VCaP (cell line): ENCODE data around the gene NBPF20.
A peak's percentile ranks its signal among the peaks of the same experiment; 100 is the strongest.
"Not testable (repeated sequence)": the region's sequence is repeated elsewhere in the genome, so short reads cannot be mapped to it uniquely, and the experiment has no call there.

ENCODE experiments used
- H3K27ac ChIP-seq: fragments of 450-650 bp; 2 replicates; pipeline ENCODE4 v1.5.1; 2017
- CTCF ChIP-seq: fragments of 450-650 bp; conservative IDR thresholded peaks from 2 replicates; pipeline ENCODE4 v1.5.1; 2017; ENCODE audit warnings: mild to moderate bottlenecking, moderate library complexity

NBPF20 gene, protein sequence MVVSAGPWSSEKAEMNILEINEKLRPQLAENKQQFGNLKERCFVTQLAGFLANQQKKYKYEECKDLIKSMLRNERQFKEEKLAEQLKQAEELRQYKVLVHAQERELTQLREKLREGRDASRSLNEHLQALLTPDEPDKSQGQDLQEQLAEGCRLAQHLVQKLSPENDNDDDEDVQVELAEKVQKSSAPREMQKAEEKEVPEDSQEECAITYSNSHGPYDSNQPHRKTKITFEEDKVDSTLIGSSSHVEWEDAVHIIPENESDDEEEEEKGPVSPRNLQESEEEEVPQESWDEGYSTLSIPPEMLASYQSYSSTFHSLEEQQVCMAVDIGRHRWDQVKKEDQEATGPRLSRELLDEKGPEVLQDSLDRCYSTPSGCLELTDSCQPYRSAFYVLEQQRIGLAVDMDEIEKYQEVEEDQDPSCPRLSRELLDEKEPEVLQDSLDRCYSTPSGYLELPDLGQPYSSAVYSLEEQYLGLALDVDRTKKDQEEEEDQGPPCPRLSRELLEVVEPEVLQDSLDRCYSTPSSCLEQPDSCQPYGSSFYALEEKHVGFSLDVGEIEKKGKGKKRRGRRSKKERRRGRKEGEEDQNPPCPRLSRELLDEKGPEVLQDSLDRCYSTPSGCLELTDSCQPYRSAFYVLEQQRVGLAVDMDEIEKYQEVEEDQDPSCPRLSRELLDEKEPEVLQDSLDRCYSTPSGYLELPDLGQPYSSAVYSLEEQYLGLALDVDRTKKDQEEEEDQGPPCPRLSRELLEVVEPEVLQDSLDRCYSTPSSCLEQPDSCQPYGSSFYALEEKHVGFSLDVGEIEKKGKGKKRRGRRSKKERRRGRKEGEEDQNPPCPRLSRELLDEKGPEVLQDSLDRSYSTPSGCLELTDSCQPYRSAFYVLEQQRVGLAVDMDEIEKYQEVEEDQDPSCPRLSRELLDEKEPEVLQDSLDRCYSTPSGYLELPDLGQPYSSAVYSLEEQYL (N-terminal part only)

GRCh38 chr1:145425436-145426029 lies at the start of gene NBPF20:
Gene NBPF20 (minus strand): TSS chr1:145425603. CDS start chr1:145405272, 20,331 bp downstream.
- peak within 1 kb of the TSS; percentile 75 for H3K27ac ChIP-seq
- TF ChIP-seq CTCF, result no peak

- not testable (repeated sequence) for H3K27ac ChIP-seq
Measured at GRCh38 chr1:145474837-145475368, 49.5 kb upstream of the NBPF20 start.

DNA sequence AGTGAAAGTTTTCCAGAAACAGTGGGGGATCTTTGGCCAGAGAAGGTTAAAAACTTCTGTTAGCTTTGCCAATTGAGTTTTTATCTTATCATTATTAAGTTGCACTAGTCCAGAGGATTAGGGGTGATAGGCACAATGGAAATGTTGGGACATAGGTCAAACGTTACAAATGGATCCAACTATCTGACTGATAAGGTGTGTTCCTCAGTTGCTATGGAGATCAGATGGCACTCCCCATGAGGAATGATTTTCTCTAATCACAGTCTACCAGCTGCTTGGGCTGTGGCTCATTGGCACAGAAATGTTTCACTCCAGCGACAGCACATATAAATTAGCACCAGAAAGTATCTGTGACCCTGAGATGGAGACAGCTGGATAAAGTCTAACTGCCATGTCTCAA lies 47.3 kb upstream of the NBPF20 start:
- H3K27ac ChIP-seq, result not testable (repeated sequence)

DNA sequence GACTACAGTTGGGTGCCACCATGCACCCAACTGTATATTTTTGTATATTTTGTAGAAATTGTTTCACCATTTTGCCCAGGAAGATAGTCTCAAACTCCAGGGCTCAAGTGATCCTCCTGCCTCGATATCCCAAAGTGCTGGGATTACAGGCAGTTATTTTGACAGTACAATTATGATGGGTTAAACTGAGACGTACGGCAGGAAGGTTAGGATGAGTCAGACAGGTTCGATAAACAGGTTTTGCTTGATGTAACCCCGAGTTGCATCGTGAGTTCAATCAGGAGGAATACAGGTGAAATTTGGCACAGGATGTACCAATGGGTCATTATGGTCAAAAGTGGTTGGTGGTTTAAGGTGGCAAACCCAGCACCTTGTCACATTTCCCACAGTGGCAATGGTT lies 46.0 kb upstream of the NBPF20 start:
- H3K27ac ChIP-seq, result not testable (repeated sequence)

DNA sequence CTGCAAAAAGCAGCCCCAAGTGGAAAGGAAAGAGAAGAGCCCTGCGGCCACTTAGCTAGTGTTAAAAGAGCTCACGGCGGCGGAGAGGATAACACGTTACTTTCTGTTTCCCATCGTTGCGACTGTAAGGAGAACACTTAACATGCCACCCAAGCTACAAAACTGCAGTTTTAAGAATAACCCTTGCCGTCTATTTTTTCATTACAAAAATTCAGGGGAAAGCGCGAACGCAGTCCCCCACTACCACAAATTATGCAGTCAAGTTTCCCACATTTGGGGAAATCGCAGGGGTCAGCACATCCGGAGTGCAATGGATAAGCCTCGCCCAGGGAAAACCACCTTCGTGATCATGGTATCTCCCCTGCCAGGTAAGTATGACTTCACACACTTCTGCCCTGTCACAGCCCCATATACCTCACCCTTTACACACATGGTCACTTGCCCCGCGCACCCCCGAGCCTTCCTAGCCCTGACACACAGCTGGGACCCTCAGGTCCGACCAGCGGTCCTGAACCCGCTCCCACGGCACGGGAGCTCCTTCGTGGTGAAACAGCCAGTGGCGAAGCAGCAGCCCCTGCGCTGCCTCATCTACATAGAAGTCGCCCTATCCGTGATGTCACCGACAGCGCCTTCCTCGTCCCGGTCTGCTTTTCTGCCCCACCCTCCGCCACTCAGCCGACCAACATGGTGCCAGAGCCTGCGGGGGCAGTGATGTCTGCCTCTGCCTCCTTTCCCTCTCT lies 40.2 kb upstream of the NBPF20 start:
- peak overlapping the region; percentile 15; the same call in 1 of the 2 replicates for H3K27ac ChIP-seq

DNA sequence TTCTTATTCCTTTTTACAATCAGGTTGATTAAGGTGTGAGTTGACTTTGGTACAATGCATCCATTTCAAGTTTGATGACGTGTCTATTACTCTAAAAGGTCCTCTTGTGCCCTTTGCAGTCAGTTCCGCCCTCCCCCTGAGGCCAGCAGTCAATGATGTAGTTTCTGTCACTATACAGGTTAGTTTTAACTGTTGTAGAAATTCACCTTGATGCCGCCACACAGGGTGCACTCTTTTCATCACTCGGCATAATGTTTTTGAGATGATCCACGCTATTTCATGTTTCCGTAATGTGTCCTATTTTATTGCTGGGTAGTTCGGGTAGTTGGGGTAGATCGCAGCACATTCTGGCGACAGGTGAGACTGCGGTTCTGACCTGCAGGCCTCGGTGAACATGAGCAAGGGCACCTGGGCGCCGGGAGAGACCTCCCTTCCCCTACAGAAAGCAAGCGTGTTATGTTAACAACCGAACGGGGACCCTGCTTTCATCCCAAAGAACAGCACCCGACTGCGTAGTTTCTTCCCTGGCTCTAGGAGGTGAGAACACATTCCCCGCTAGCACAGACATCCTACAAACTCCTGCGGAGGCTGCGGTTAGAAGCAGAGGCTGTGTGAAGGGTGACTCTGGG lies 39.4 kb upstream of the NBPF20 start:
- not testable (repeated sequence) for H3K27ac ChIP-seq

DNA sequence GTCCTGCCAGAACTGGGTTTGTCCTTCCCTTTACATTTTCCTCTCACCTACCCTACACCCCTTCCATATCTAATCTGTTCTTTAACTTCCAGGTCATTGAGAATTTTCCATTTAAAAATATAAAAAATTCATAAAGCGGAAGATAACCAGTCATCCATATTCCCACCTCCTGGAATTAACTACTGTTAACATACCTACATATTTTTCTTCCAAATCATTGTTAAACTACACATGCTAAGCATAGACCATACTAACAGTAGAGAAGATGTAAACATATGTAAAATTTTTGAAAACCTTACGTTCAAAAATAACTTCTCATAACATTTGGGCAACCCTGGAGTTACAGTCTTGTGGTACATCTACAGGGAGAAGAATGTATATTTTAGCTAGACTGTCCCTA lies 38.6 kb upstream of the NBPF20 start:
- H3K27ac ChIP-seq, result not testable (repeated sequence)

DNA sequence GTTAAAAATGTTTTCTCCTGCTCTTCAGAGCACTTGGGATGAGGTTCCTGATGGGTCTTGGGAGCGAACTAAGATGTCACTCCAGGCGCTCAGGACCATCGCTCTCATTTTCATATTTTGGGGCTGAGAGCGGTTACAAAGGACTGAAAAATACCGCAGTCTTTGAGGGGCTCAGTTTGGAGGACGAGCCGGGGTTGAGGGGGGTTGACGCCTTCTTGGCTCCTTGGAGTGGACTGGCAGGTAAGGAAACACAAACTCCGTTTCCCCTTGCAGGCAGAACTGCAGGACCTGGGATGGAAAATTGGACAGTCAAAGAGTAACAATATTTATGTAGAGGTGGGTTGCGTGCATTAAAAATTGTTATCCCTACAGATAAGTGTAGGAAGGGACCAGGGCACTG lies 35.3 kb upstream of the NBPF20 start:
- H3K27ac ChIP-seq, result not testable (repeated sequence)

DNA sequence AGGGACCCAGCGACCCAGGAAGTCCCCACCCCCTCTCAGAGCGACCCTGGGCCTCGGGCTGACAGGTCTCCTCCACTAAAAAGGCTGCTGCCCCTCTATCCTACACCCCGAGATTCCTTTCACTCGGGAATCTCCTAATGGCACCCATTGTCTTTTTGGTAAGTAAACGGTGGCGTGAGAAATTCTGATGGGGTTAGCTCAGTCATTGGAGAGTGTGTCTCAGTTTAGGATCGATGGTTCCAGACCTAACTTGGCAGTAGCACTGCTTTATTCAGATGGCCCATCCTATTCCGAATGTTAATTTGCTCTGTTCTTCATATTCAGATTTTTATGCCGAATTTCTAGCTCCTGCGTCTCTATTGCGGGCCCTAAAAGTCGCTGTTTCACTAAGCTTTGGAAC lies 34.6 kb upstream of the NBPF20 start:
- H3K27ac ChIP-seq, result not testable (repeated sequence)

DNA sequence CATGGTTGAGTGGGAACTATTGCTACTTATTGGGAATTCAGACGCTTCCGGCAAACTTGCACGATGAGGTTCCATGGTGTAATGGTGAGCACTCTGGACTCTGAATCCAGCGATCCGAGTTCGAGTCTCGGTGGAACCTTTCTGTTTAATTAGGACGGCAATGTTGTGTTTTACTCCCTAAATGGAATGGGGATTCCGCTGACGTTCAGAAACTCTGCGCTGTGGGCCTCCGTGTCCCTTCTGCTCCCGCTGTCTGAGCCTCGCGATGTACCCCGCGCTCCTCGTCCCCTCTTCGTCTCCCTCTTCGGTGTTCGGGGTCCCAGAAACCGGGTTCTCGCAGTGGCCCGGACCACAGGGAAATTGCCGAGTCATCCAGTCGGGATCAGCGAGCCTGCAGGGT lies 34.2 kb upstream of the NBPF20 start:
- H3K27ac ChIP-seq, result not testable (repeated sequence)

DNA sequence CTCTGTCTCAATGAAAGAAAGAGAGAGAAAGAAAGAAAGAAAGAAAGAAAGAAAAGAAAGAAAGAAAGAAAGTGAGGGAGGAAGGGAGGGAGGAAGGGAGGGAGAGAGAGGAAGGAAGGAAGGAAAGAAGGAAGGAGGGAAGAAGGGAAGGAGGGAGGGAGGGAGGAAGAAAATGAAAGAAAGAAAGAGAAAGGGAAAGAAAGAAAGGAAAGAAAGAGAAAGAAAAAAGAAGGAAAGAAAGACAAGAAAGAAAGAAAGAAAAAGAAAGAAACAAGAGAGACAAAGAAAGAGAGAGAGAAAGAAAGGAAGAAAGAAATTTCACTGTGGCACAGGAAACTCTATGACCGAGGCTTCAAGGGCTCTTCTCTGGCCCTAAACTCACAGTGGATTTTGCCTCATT lies 33.7 kb upstream of the NBPF20 start:
- H3K27ac ChIP-seq, result not testable (repeated sequence)

GRCh38 chr1:145454824-145455177 lies 29.4 kb upstream of the NBPF20 start:
- H3K27ac ChIP-seq, result not testable (repeated sequence)

DNA sequence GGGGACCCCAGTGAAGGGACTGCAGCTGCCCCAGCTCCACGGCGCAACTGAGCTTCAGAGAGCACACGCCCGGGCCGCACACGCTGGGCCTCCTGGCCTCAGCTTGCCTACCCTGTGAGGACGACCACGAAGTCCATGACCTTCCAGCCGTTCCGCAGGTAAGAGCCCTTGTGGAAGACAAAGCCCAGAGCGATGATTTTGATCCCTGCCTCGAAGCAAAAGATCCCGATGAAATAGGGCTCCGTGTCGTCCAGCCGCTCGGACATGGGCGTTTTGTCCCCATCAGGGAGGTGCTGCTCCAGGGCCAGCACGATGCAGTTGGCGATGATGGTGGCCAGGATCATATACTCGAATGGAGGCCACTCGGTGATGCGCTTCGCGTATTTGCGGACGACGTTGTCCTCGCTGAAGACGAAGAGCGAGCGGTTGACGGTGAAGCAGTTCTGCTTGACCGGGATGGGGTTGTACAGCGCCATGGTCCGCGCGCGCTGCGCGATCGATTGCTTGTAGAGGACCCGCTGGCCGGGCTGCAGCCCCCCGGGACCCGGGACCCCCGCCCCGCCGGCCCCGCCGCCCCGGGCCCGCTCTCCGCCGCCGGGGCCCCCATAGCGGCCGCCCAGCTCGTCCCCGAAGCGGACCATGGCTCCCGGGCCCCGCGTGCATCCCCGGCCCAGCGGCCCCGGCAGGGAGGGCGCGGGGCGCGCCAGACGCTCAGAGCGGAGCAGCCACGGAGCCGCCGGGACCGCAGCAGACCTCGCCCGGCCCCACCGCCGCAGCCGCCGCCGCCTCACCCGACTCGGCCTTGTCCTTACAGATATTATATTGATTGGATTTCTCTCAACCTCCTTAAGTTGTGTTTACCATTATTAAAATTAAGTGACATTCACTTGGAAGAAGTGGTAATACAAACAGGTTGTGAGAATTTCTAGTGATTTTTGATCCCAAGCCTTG lies 28.7 kb upstream of the NBPF20 start:
- H3K27ac ChIP-seq, result not testable (repeated sequence)

- H3K27ac ChIP-seq, result not testable (repeated sequence)
Measured at GRCh38 chr1:145452506-145452905, 27.1 kb upstream of the NBPF20 start.

DNA sequence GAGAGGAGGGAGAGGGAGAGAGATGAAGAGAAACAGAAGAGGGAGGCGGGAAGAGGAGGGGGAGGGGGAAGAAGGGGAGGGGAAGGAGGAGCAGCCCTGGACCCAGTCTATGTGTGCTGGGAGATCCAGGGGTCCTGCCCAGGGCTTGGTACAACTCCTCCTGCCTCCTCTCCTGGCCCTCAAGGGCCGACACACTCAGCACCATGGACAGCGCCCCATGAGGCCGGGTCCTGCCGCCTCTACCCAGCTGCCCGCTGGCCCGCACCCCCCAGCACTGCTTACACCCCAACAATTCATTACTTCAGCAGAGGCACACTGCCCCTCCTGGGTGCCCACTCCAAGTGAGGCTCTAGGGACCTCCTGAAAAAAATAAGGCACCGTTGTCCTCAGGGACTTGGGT lies 26.5 kb upstream of the NBPF20 start:
- not testable (repeated sequence) for H3K27ac ChIP-seq

GRCh38 chr1:145445219-145445618 lies 19.8 kb upstream of the NBPF20 start:
- not testable (repeated sequence) for H3K27ac ChIP-seq

DNA sequence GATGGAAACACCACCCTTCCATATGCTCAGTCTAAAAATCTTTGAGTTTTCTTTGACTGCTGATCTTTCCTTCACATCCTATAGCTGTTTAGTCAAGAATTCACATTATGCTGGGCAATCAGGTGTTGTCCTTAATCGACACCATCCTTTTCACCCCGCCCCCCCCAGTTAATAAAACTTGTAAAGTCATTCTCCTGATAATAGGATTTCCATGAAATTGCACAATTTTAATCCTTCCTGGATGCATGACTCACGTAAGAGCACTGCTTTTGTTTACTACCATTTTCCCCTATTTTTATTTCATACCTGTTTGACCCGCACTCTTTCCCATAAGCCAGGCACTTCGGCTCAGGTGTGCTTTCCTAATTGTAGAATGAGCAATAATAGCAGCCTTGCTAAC lies 16.9 kb upstream of the NBPF20 start:
- H3K27ac ChIP-seq, result not testable (repeated sequence)
